ENCODE measurements around the gene SNU13.

DNA sequence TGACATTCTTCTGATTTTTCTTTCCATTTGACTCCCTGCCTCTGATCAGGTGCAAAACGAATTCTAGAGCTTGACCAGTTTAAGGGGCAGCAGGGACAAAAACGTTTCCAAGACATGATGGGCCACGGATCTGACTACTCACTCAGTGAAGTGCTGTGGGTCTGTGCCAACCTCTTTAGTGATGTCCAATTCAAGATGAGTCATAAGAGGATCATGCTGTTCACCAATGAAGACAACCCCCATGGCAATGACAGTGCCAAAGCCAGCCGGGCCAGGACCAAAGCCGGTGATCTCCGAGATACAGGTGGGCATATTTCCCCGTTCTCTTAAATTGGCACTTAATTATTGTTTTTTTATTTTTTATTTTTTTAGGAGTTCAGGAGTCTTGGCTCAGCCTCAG, 52.2 kb downstream of the SNU13 start:
- TF ChIP-seq POLR2A (IDR thresholded peaks at IDR 0.05) (no peak), POLR2AphosphoS5 (IDR thresholded peaks at IDR 0.05) (no peak)
